Measurements from ENCODE around the gene AGRN. TPM values are rescaled to one million over a fixed set of nuclear protein-coding genes. Genes with fewer than 3 reads are reported as not detected.
A peak's percentile ranks its signal among the peaks of the same experiment; 100 is the strongest.

AGRN gene
- total RNA-seq, 1 experiment from 2014 or later, result 286 TPM

GRCh38 chr1:981955-982558, 37.9 kb upstream of the AGRN start, which contains the start of gene PERM1:
Gene PERM1 (minus strand): TSS chr1:982093. CDS start chr1:981029, 1,064 bp downstream.
- Mint-ChIP-seq H3K4me1 (ENCODE audit: insufficient read depth, unreplicated experiment) (no peaks in the 10 kb centered on the region), H3K9me3 (ENCODE audit: unreplicated experiment) (no peaks in the 10 kb centered on the region), H3K27me3 (ENCODE audit: insufficient read depth, unreplicated experiment) (peaks cover 18% of the 10 kb centered on the region), H3K36me3 (ENCODE audit: insufficient read depth, unreplicated experiment) (peaks cover 6% of the 10 kb centered on the region), H3K27ac (ENCODE audit: low read depth, unreplicated experiment) (no peak within 1 kb of the TSS), H3K4me3 (ENCODE audit: unreplicated experiment) (no peak within 1 kb of the TSS)
- TF ChIP-seq CTCF (IDR thresholded peaks at IDR 0.05; ENCODE audit: unreplicated experiment), result no peak
- intact Hi-C loops (cut with micrococcal nuclease), result loop anchor here (10.0 kb wide), 1 partner anchor 313 kb away; no protein-coding TSS in a partner anchor
- DNase-seq (ENCODE audit: unreplicated experiment), result no peak
- CTCF ChIA-PET, result interaction anchor here (0.9 to 6.6 kb wide), 7 partner anchors 10 to 87 kb away, joined by 3 to 117 read pairs (median 5); no protein-coding TSS in a partner anchor
- POLR2A ChIA-PET, result interaction anchor here (1.6 kb wide), 1 partner anchor 15 kb away, joined by 5 read pairs; the partner anchor contains the start of gene PLEKHN1
- no TSS peak for BruUV-seq (replicated peaks)

GRCh38 chr1:982765-983436, 37.0 kb upstream of the AGRN start:
- Mint-ChIP-seq H3K4me1 (ENCODE audit: insufficient read depth, unreplicated experiment) (no peaks in the 10 kb centered on the region), H3K9me3 (ENCODE audit: unreplicated experiment) (no peaks in the 10 kb centered on the region), H3K27me3 (ENCODE audit: insufficient read depth, unreplicated experiment) (peaks cover 18% of the 10 kb centered on the region), H3K36me3 (ENCODE audit: insufficient read depth, unreplicated experiment) (peaks cover 6% of the 10 kb centered on the region), H3K4me3 (ENCODE audit: unreplicated experiment) (no peak overlapping the region), H3K27ac (ENCODE audit: low read depth, unreplicated experiment) (no peak overlapping the region)
- no peak for TF ChIP-seq CTCF (IDR thresholded peaks at IDR 0.05; ENCODE audit: unreplicated experiment)
- POLR2A ChIA-PET, result interaction anchor here (0.6 to 1.6 kb wide), 3 partner anchors 16 to 78 kb away, joined by 3 to 5 read pairs (median 3); partner anchors contain the start of gene PLEKHN1
- no TSS peak for BruUV-seq (replicated peaks)
- intact Hi-C loops (cut with micrococcal nuclease), result loop anchor here (10.0 kb wide), 1 partner anchor 312 kb away; no protein-coding TSS in a partner anchor
- no peak for DNase-seq (ENCODE audit: unreplicated experiment)
- CTCF ChIA-PET, result interaction anchor here (0.7 to 6.6 kb wide), 14 partner anchors 11 to 364 kb away, joined by 3 to 117 read pairs (median 4); no protein-coding TSS in a partner anchor

GRCh38 chr1:983798-984475, 36.0 kb upstream of the AGRN start:
- TF ChIP-seq CTCF (IDR thresholded peaks at IDR 0.05; ENCODE audit: unreplicated experiment), result peak; percentile 98
- CTCF ChIA-PET, result interaction anchor here (0.6 to 6.6 kb wide), 30 partner anchors 8 to 363 kb away, joined by 3 to 117 read pairs (median 5); no protein-coding TSS in a partner anchor
- BruUV-seq (replicated peaks), result no TSS peak
- Mint-ChIP-seq H3K36me3 (ENCODE audit: insufficient read depth, unreplicated experiment) (peaks cover 6% of the 10 kb centered on the region), H3K9me3 (ENCODE audit: unreplicated experiment) (no peaks in the 10 kb centered on the region), H3K4me1 (ENCODE audit: insufficient read depth, unreplicated experiment) (no peaks in the 10 kb centered on the region), H3K4me3 (ENCODE audit: unreplicated experiment) (no peak overlapping the region), H3K27ac (ENCODE audit: low read depth, unreplicated experiment) (no peak overlapping the region), H3K27me3 (ENCODE audit: insufficient read depth, unreplicated experiment) (peaks cover 28% of the 10 kb centered on the region)
- intact Hi-C loops (cut with micrococcal nuclease), result loop anchor here (1.0 to 10.0 kb wide), 3 partner anchors 80 to 311 kb away; partner anchors contain the start of gene C1orf159
- no peak for DNase-seq (ENCODE audit: unreplicated experiment)
- POLR2A ChIA-PET, result interaction anchor here (0.6 to 1.6 kb wide), 6 partner anchors 17 to 79 kb away, joined by 3 to 5 read pairs (median 3); partner anchors contain the start of gene PLEKHN1
